H9 (cell line): Measurements from ENCODE around the gene IGFBP4. TPM values are rescaled to one million over a fixed set of nuclear protein-coding genes. Genes with fewer than 3 reads are reported as not detected.

Experiments used
- DNase-seq: peaks from one replicate; pipeline ENCODE4 v3.0.0-alpha.2; 2017
- H2AFZ ChIP-seq: one replicate; pipeline ENCODE4 v1.6.1; 2013; ENCODE audit warnings: mild to moderate bottlenecking, low read length, control low read depth, moderate library complexity
- H2AK5ac ChIP-seq: 2 replicates; pipeline ENCODE4 v1.6.1; 2013; ENCODE audit warnings: low read length, control low read depth, mixed read lengths; ENCODE audit not compliant: insufficient read length
- H2BK120ac ChIP-seq: one replicate; pipeline ENCODE4 v1.6.1; 2013; ENCODE audit warnings: low read depth, mild to moderate bottlenecking, low read length, control low read depth, inconsistent platforms; ENCODE audit not compliant: poor library complexity, severe bottlenecking
- H2BK12ac ChIP-seq: 2 replicates; pipeline ENCODE4 v1.6.1; 2013; ENCODE audit warnings: low read length, control low read depth, mixed read lengths, low read depth; ENCODE audit not compliant: insufficient read length
- H2BK15ac ChIP-seq: 2 replicates; pipeline ENCODE4 v1.6.1; 2013; ENCODE audit warnings: low read depth, low read length, control low read depth
- H2BK20ac ChIP-seq: one replicate; pipeline ENCODE4 v1.6.1; 2013; ENCODE audit warnings: low read depth, mild to moderate bottlenecking, low read length, control low read depth, inconsistent platforms; ENCODE audit not compliant: poor library complexity, severe bottlenecking
- H2BK5ac ChIP-seq: 2 replicates; pipeline ENCODE4 v1.6.1; 2013; ENCODE audit warnings: low read length, control low read depth, mixed read lengths; ENCODE audit not compliant: insufficient read length
- H3K14ac ChIP-seq: 2 replicates; pipeline ENCODE4 v1.6.1; 2013; ENCODE audit warnings: low read length, control low read depth; ENCODE audit not compliant: insufficient read depth
- H3K18ac ChIP-seq: 2 replicates; pipeline ENCODE4 v1.6.1; 2013; ENCODE audit warnings: low read depth, mild to moderate bottlenecking, mixed read lengths, low read length, control low read depth; ENCODE audit not compliant: insufficient read length
- H3K23ac ChIP-seq: 2 replicates; pipeline ENCODE4 v1.6.1; 2013; ENCODE audit warnings: low read length, control low read depth, mixed read lengths, low read depth; ENCODE audit not compliant: insufficient read length
- H3K23me2 ChIP-seq: 2 replicates; pipeline ENCODE4 v1.6.1; 2013; ENCODE audit warnings: low read depth, mild to moderate bottlenecking, mixed read lengths, low read length, control low read depth; ENCODE audit not compliant: insufficient read length, poor library complexity, severe bottlenecking
- H3K27ac ChIP-seq: 2 replicates; pipeline ENCODE4 v1.5.1; 2013; ENCODE audit warnings: low read length, control low read depth, mixed read lengths, low read depth; ENCODE audit not compliant: insufficient read length
- H3K27me3 ChIP-seq: 2 replicates; pipeline ENCODE4 v1.6.1; 2013; ENCODE audit warnings: low read length, control low read depth, inconsistent platforms; ENCODE audit not compliant: insufficient read depth
- H3K4ac ChIP-seq: 2 replicates; pipeline ENCODE4 v1.6.1; 2013; ENCODE audit warnings: low read depth, mild to moderate bottlenecking, control low read depth, inconsistent platforms, low read length, moderate library complexity
- H3K4me1 ChIP-seq: 2 replicates; pipeline ENCODE4 v1.6.1; 2013; ENCODE audit warnings: low read length, control low read depth, inconsistent platforms; ENCODE audit not compliant: insufficient read depth
- H3K4me2 ChIP-seq: 2 replicates; pipeline ENCODE4 v1.6.1; 2013; ENCODE audit warnings: low read length, control low read depth, mixed read lengths; ENCODE audit not compliant: insufficient read length, insufficient read depth
- H3K56ac ChIP-seq: 2 replicates; pipeline ENCODE4 v1.6.1; 2013; ENCODE audit warnings: low read depth, mild to moderate bottlenecking, mixed read lengths, low read length, control low read depth; ENCODE audit not compliant: insufficient read length
- H3K79me1 ChIP-seq: 2 replicates; pipeline ENCODE4 v1.6.1; 2013; ENCODE audit warnings: low read depth, mild to moderate bottlenecking, moderate library complexity, low read length, control low read depth, inconsistent platforms; ENCODE audit not compliant: insufficient read depth, poor library complexity, severe bottlenecking
- H3K79me2 ChIP-seq: 2 replicates; pipeline ENCODE4 v1.6.1; 2013; ENCODE audit warnings: low read length, control low read depth, inconsistent platforms; ENCODE audit not compliant: insufficient read depth
- H3K9ac ChIP-seq: 2 replicates; pipeline ENCODE4 v1.6.1; 2013; ENCODE audit warnings: low read length, control low read depth, mixed read lengths; ENCODE audit not compliant: insufficient read length; ENCODE audit errors: extremely low read depth
- H3K9me3 ChIP-seq: one replicate; pipeline ENCODE4 v1.6.1; 2013; ENCODE audit warnings: low read depth, low read length, inconsistent platforms; ENCODE audit not compliant: control insufficient read depth
- H3T11ph ChIP-seq: one replicate; pipeline ENCODE4 v1.6.1; 2013; ENCODE audit warnings: mild to moderate bottlenecking, low read length, control low read depth, inconsistent platforms
- H4K20me1 ChIP-seq: one replicate; pipeline ENCODE4 v1.6.1; 2013; ENCODE audit not compliant: control insufficient read depth, insufficient read length, insufficient read depth
- H4K5ac ChIP-seq: 2 replicates; pipeline ENCODE4 v1.6.1; 2013; ENCODE audit warnings: low read depth, mild to moderate bottlenecking, mixed read lengths, low read length, control low read depth; ENCODE audit not compliant: insufficient read length
- H4K8ac ChIP-seq: replicated peaks from 2 replicates; pipeline ENCODE4 v1.6.1; 2013; ENCODE audit warnings: low read length, control low read depth, mixed read lengths, low read depth; ENCODE audit not compliant: insufficient read length
- H4K91ac ChIP-seq: 2 replicates; pipeline ENCODE4 v1.6.1; 2013; ENCODE audit warnings: low read depth, mild to moderate bottlenecking, moderate library complexity, mixed read lengths, low read length, control low read depth; ENCODE audit not compliant: insufficient read length
- H3K27ac Mint-ChIP-seq, 3 experiments: 2 replicates in 2 of 3; 3 replicates in 1 of 3; pipeline ENCODE4 v1.8.0; 2020 to 2021; ENCODE audit warnings: mixed read lengths in 3 of 3, mild to moderate bottlenecking in 1 of 3, moderate library complexity in 1 of 3
- H3K27me3 Mint-ChIP-seq: 2 replicates; pipeline ENCODE4 v1.8.0; 2021; ENCODE audit warnings: low read depth, mild to moderate bottlenecking, moderate library complexity, mixed read lengths
- H3K36me3 Mint-ChIP-seq, 3 experiments: 2 replicates in 2 of 3; 3 replicates in 1 of 3; pipeline ENCODE4 v1.8.0; 2020 to 2021; ENCODE audit warnings: low read depth in 3 of 3, mixed read lengths in 3 of 3; ENCODE audit not compliant: insufficient read depth in 1 of 3
- H3K4me1 Mint-ChIP-seq, 2 experiments: 2 replicates each; pipeline ENCODE4 v1.8.0; 2020; ENCODE audit warnings: mixed read lengths in 2 of 2
- H3K4me3 Mint-ChIP-seq, 2 experiments: 2 replicates in 1 of 2; 3 replicates in 1 of 2; pipeline ENCODE4 v1.8.0; 2020 to 2021; ENCODE audit warnings: mild to moderate bottlenecking in 2 of 2, mixed read lengths in 2 of 2, moderate library complexity in 1 of 2
- H3K9me3 Mint-ChIP-seq, 2 experiments: 2 replicates in 1 of 2; 3 replicates in 1 of 2; pipeline ENCODE4 v1.8.0; 2020; ENCODE audit warnings: mild to moderate bottlenecking in 2 of 2, mixed read lengths in 2 of 2, moderate library complexity in 1 of 2
- WGBS: extraction: QIAGEN DNeasy Blood & Tissue Kit; methylation state at CpG from one replicate; pipeline ENCODE4 v1.1.7; 2013; ENCODE audit warnings: missing lambda C conversion rate, low lambda C conversion rate, mixed read lengths; ENCODE audit not compliant: insufficient read length; ENCODE audit errors: extremely low coverage; 5-methylcytosine and 5-hydroxymethylcytosine counted together
- total RNA-seq: library from RNA; stranded (reverse); gene quantifications from 2 replicates; pipeline ENCODE4 v1.2.1, GENCODE V29; 2021
- TF ChIP-seq, protein P1 (sequence below): fragments of 200-600 bp; sonication (generic); conservative IDR thresholded peaks from 3 replicates; pipeline ENCODE4 v1.8.0; 2021; ENCODE audit warnings: antibody characterized with exemption, mild to moderate bottlenecking

IGFBP4 gene
- total RNA-seq, 1 experiment from 2014 or later = 49.9 TPM

GRCh38 chr17:40410082-40410481 lies 33.2 kb upstream of the IGFBP4 start:
- no peaks in the 10 kb centered on the region for H3K9me3 Mint-ChIP-seq
- H3K36me3 Mint-ChIP-seq = peaks cover 54 to 85% (median 84%) of the 10 kb centered on the region in 3 experiments
- no peak overlapping the region for H2BK12ac ChIP-seq
- H4K8ac ChIP-seq = no peak overlapping the region
- no peak overlapping the region for H4K5ac ChIP-seq
- H3K4ac ChIP-seq = no peak overlapping the region
- peak overlapping the region; percentile 55 to 98 (median 84); a peak in 6 of 7 replicates for H3K27ac Mint-ChIP-seq
- H3K4me1 Mint-ChIP-seq = peaks cover 27 to 40% of the 10 kb centered on the region in 2 experiments
- peak overlapping the region; percentile 57 for H3K27ac ChIP-seq
- no peaks in the 10 kb centered on the region; the same call in 1 of the 2 replicates for H3K4me1 ChIP-seq
- no peak overlapping the region for H2AK5ac ChIP-seq
- no peak overlapping the region for H2BK15ac ChIP-seq
- H3K14ac ChIP-seq = no peak overlapping the region
- no CpG with 5 or more reads among the region's 1 CpG for WGBS
- no peak overlapping the region for H3T11ph ChIP-seq
- H3K27me3 ChIP-seq = no peaks in the 10 kb centered on the region
- H2BK120ac ChIP-seq = no peak overlapping the region
- peak overlapping the region in 1 of 2 experiments; percentile 21; a peak in 4 of 5 replicates for H3K4me3 Mint-ChIP-seq
- H3K23ac ChIP-seq = no peak overlapping the region
- TF ChIP-seq, protein P1, sequence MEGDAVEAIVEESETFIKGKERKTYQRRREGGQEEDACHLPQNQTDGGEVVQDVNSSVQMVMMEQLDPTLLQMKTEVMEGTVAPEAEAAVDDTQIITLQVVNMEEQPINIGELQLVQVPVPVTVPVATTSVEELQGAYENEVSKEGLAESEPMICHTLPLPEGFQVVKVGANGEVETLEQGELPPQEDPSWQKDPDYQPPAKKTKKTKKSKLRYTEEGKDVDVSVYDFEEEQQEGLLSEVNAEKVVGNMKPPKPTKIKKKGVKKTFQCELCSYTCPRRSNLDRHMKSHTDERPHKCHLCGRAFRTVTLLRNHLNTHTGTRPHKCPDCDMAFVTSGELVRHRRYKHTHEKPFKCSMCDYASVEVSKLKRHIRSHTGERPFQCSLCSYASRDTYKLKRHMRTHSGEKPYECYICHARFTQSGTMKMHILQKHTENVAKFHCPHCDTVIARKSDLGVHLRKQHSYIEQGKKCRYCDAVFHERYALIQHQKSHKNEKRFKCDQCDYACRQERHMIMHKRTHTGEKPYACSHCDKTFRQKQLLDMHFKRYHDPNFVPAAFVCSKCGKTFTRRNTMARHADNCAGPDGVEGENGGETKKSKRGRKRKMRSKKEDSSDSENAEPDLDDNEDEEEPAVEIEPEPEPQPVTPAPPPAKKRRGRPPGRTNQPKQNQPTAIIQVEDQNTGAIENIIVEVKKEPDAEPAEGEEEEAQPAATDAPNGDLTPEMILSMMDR = no peak
- H4K91ac ChIP-seq = no peak overlapping the region
- H3K4me2 ChIP-seq = peak overlapping the region; percentile 42
- no peaks in the 10 kb centered on the region for H3K27me3 Mint-ChIP-seq
- H3K18ac ChIP-seq = no peak overlapping the region
- H3K79me1 ChIP-seq = no peaks in the 10 kb centered on the region
- no peaks in the 10 kb centered on the region for H3K79me2 ChIP-seq
- no peak overlapping the region for H2BK20ac ChIP-seq
- no peak overlapping the region for H3K56ac ChIP-seq
- no peak overlapping the region for H3K9ac ChIP-seq
- no peak overlapping the region for H2AFZ ChIP-seq
- no peak overlapping the region for H2BK5ac ChIP-seq
- no peak for DNase-seq
- no peaks in the 10 kb centered on the region for H3K9me3 ChIP-seq
- no peaks in the 10 kb centered on the region for H4K20me1 ChIP-seq
- no peaks in the 10 kb centered on the region for H3K23me2 ChIP-seq
